IMR-90 (cell line): ENCODE measurements around the gene CDH9. TPM values are rescaled to one million over a fixed set of nuclear protein-coding genes. Genes with fewer than 3 reads are reported as not detected.

Experiments used
- ATAC-seq: fragments of 200-7000 bp; cut with Tn5 transposase; 2 replicates; pipeline ENCODE4 v1.9.1; 2020; ENCODE audit warnings: low read depth, mild to moderate bottlenecking, moderate library complexity
- BruUV-seq: library from RNA; stranded (reverse); fragments of 400-500 nt; replicated peaks from 2 replicates; lab custom pipeline; 2021; lab: Mats Ljungman, UMichigan
- CTCF ChIA-PET: fragments of 300-600 bp; formaldehyde crosslinking; extraction: SDS; loops from one replicate; lab custom pipeline; 2021; ENCODE audit warnings: antibody characterized with exemption; lab: Yijun Ruan, JAX
- POLR2A ChIA-PET: fragments of 300-600 bp; sonication (Branson Sonifier 250); formaldehyde crosslinking; loops from one replicate; lab custom pipeline; 2022; ENCODE audit warnings: antibody characterized with exemption; ENCODE audit not compliant: unreplicated experiment; lab: Charles Lee
- DNase-seq: peaks from one replicate; pipeline ENCODE4 v3.0.0; 2013
- H2AFZ ChIP-seq: replicated peaks from 2 replicates; pipeline ENCODE3; 2013; ENCODE audit warnings: low read length, mild to moderate bottlenecking; ENCODE audit not compliant: poor library complexity
- H2AK5ac ChIP-seq: 2 replicates; pipeline ENCODE4 v1.6.1; 2013; ENCODE audit warnings: low read depth, low read length, inconsistent platforms
- H2AK9ac ChIP-seq: replicated peaks from 2 replicates; pipeline ENCODE3; 2013; ENCODE audit warnings: mild to moderate bottlenecking, low read depth, low read length, moderate library complexity; ENCODE audit not compliant: poor library complexity
- H2BK120ac ChIP-seq: 2 replicates; pipeline ENCODE4 v1.6.1; 2013; ENCODE audit warnings: low read depth, low read length, inconsistent platforms
- H2BK15ac ChIP-seq: 3 replicates; pipeline ENCODE4 v1.6.1; 2013; ENCODE audit warnings: low read depth, low read length, inconsistent platforms
- H2BK20ac ChIP-seq: 2 replicates; pipeline ENCODE4 v1.6.1; 2013; ENCODE audit warnings: low read depth, mild to moderate bottlenecking, inconsistent platforms, low read length, moderate library complexity
- H2BK5ac ChIP-seq: 2 replicates; pipeline ENCODE4 v1.6.1; 2013; ENCODE audit warnings: mild to moderate bottlenecking, low read depth, low read length, inconsistent platforms; ENCODE audit not compliant: poor library complexity, severe bottlenecking
- H3K14ac ChIP-seq: replicated peaks from 2 replicates; pipeline ENCODE4 v1.6.1; 2013; ENCODE audit warnings: low read depth, low read length, inconsistent platforms
- H3K18ac ChIP-seq: 2 replicates; pipeline ENCODE4 v1.6.1; 2013; ENCODE audit warnings: low read depth, low read length, control low read depth
- H3K23ac ChIP-seq: 2 replicates; pipeline ENCODE4 v1.6.1; 2013; ENCODE audit warnings: low read depth, low read length, inconsistent platforms
- H3K27ac ChIP-seq: 2 replicates; pipeline ENCODE4 v1.5.1; 2013; ENCODE audit warnings: mild to moderate bottlenecking, control low read depth, low read length; ENCODE audit not compliant: insufficient read depth
- H3K27me3 ChIP-seq: 2 replicates; pipeline ENCODE4 v1.6.1; 2013; ENCODE audit warnings: low read length; ENCODE audit not compliant: control insufficient read depth, insufficient read depth
- H3K36me3 ChIP-seq: 2 replicates; pipeline ENCODE4 v1.6.1; 2013; ENCODE audit warnings: low read length, mixed read lengths; ENCODE audit not compliant: control insufficient read depth, insufficient read depth
- H3K4ac ChIP-seq: 2 replicates; pipeline ENCODE4 v1.6.1; 2013; ENCODE audit warnings: low read depth, low read length, inconsistent platforms
- H3K4me1 ChIP-seq: 2 replicates; pipeline ENCODE4 v1.6.1; 2013; ENCODE audit warnings: low read length, mixed read lengths; ENCODE audit not compliant: control insufficient read depth, insufficient read depth
- H3K4me2 ChIP-seq: 2 replicates; pipeline ENCODE4 v1.6.1; 2013; ENCODE audit warnings: low read depth, mild to moderate bottlenecking, control low read depth, low read length, moderate library complexity
- H3K4me3 ChIP-seq: 2 replicates; pipeline ENCODE4 v1.5.1; 2013; ENCODE audit warnings: low read depth, mild to moderate bottlenecking, control low read depth, low read length, moderate library complexity; ENCODE audit not compliant: insufficient read depth
- H3K56ac ChIP-seq: 2 replicates; pipeline ENCODE4 v1.6.1; 2013; ENCODE audit warnings: low read length, inconsistent platforms; ENCODE audit not compliant: insufficient read depth; ENCODE audit errors: extremely low read depth
- H3K79me1 ChIP-seq, 2 experiments: 2 replicates each; pipeline ENCODE4 v1.6.1; 2013; ENCODE audit warnings: low read length in 2 of 2, inconsistent platforms in 1 of 2, low read depth in 1 of 2
- H3K9ac ChIP-seq: 2 replicates; pipeline ENCODE4 v1.6.1; 2013; ENCODE audit warnings: low read depth, low read length, control low read depth
- H3K9me1 ChIP-seq: 2 replicates; pipeline ENCODE4 v1.6.1; 2013; ENCODE audit warnings: low read length, inconsistent platforms; ENCODE audit not compliant: insufficient read depth
- H3K9me3 ChIP-seq: 2 replicates; pipeline ENCODE4 v1.6.1; 2013; ENCODE audit warnings: low read length; ENCODE audit not compliant: control insufficient read depth, insufficient read depth
- H4K20me1 ChIP-seq: 2 replicates; pipeline ENCODE4 v1.6.1; 2013; ENCODE audit warnings: low read length, inconsistent platforms; ENCODE audit not compliant: insufficient read depth
- H4K5ac ChIP-seq: 2 replicates; pipeline ENCODE4 v1.6.1; 2013; ENCODE audit warnings: mild to moderate bottlenecking, low read depth, low read length, control low read depth
- H4K8ac ChIP-seq, 2 experiments: 2 replicates each; pipeline ENCODE4 v1.6.1; 2013; ENCODE audit warnings: low read depth in 2 of 2, low read length in 2 of 2, control low read depth in 1 of 2, inconsistent platforms in 1 of 2
- H4K91ac ChIP-seq: 2 replicates; pipeline ENCODE4 v1.6.1; 2013; ENCODE audit warnings: low read depth, low read length, inconsistent platforms; ENCODE audit not compliant: insufficient read depth
- CHD1 ChIP-seq: IDR thresholded peaks from 2 replicates; pipeline ENCODE4 v1.6.1; 2012; ENCODE audit warnings: low read depth, low read length, improper control_type of control experiment
- MAFK ChIP-seq: IDR thresholded peaks from 2 replicates; pipeline ENCODE4 v1.6.1; 2012; ENCODE audit warnings: low read depth, low read length, improper control_type of control experiment
- NFE2L2 ChIP-seq: fragments of 150-350 bp; IDR thresholded peaks from 2 replicates; pipeline ENCODE4 v1.6.1; 2016; ENCODE audit warnings: low read depth, mild to moderate bottlenecking, low read length
- dilution Hi-C: fragments of 300-500 bp; cut with HindIII; formaldehyde crosslinking; loops from one replicate; pipeline ENCODE4 v1.14.3; 2018; ENCODE audit warnings: low sequenced_read_pairs; ENCODE audit not compliant: unreplicated experiment
- in situ Hi-C: fragments of 300-500 bp; cut with MboI; formaldehyde crosslinking; loops from 3 replicates; pipeline ENCODE4 v1.14.3; 2019; ENCODE audit warnings: low sequenced_read_pairs, inconsistent platforms, mixed read lengths
- intact Hi-C: fragments of 100-400 bp; cut with micrococcal nuclease; formaldehyde crosslinking; loops from 2 replicates; pipeline ENCODE4 v1.10.0; 2022
- polyA plus RNA-seq, 3 experiments: library from polyadenylated mRNA; depleted of rRNA; stranded (reverse); fragments of >200 nt; gene quantifications; 2 replicates each; pipeline ENCODE4 v1.2.3, GENCODE V29; 2012; ENCODE audit warnings: low replicate concordance in 1 of 3
- total RNA-seq: library from RNA; depleted of rRNA; stranded (reverse); fragments of >200 nt; gene quantifications from 2 replicates; pipeline ENCODE4 v1.2.3, GENCODE V29; 2012

Gene CDH9
- total and polyA plus RNA-seq, 2 of the 4 experiments (the other 2 are of a cell fraction) = not detected

GRCh38 chr5:26893078-26893477 is 145.3 kb downstream of the CDH9 start:
- Histone ChIP-seq H3K27me3 (no peaks in the 10 kb centered on the region), H2AFZ (no peak overlapping the region), H2BK120ac (no peak overlapping the region), H2AK5ac (no peak overlapping the region), H4K91ac (no peak overlapping the region), H3K14ac (no peak overlapping the region), H3K4me1 (no peaks in the 10 kb centered on the region), H3K4me3 (no peak overlapping the region), H2BK20ac (no peak overlapping the region), H3K9ac (no peak overlapping the region), H3K79me1 (no peaks in the 10 kb centered on the region), H3K4ac (no peak overlapping the region), H4K5ac (no peak overlapping the region), H3K36me3 (no peaks in the 10 kb centered on the region), H3K27ac (no peak overlapping the region), H3K9me3 (no peaks in the 10 kb centered on the region), H4K8ac (no peak overlapping the region), H2BK15ac (no peak overlapping the region), H3K56ac (no peak overlapping the region), H3K23ac (no peak overlapping the region), H3K18ac (no peak overlapping the region), H3K9me1 (no peaks in the 10 kb centered on the region), H3K4me2 (no peak overlapping the region), H4K20me1 (no peaks in the 10 kb centered on the region), H2AK9ac (no peak overlapping the region), H2BK5ac (no peak overlapping the region)
- dilution Hi-C loops (no loop called here), intact Hi-C loops (no loop called here), in situ Hi-C loops (no loop called here)
- no TSS peak for BruUV-seq
- ATAC-seq (no peak), DNase-seq (no peak)
- TF ChIP-seq CHD1 (no peak), MAFK (peak; percentile 55; the same call in 1 of the 2 replicates), NFE2L2 (peak; percentile 80)
- CTCF ChIA-PET = no interaction called here
- POLR2A ChIA-PET = no interaction called here
